ENCODE measurements around the gene CPA1. TPM values are rescaled to one million over a fixed set of nuclear protein-coding genes. Genes with fewer than 3 reads are reported as not detected.
A peak's percentile ranks its signal among the peaks of the same experiment; 100 is the strongest.

The CPA1 gene
- polyA plus RNA-seq, 1 donor (not counting 4 experiments of a cell fraction or from before 2014, with no cell fraction given): not detected

DNA sequence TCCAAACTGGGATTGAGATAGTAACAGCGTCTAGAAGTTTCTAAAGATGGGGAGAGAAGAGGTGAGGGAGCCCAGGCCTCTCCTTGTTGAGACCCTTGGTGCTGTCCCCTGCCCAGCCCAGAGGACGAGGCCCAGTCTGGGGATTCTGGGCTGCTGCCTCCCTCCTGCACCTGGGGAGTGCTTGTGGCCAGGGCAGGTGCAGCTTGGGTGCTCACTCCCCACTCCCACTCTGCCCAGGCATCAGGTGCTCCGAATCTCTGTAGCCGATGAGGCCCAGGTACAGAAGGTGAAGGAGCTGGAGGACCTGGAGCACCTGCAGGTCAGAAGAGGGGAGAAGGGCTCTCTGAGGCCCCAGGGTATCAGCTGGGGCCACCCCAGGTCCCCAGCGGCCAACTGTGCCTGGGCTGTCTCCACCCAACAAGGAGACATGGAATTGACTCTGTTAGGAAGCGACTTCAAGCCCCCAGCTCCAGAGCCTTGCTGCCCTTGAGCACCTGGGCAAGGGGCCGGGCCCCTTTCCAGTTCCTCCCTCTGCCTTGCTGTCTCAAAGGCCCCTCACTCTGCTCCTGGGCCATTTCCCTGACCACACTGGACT lies 664 bp downstream of the CPA1 start:
- Histone ChIP-seq H3K36me3 (ENCODE audit: control insufficient read depth in 2 of 2, extremely low read depth in 1 of 2, insufficient read depth in 2 of 2, low read length in 2 of 2) (no peaks in the 10 kb centered on the region), H3K27me3 (ENCODE audit: control insufficient read depth, extremely low read depth, insufficient read depth, low read length) (no peaks in the 10 kb centered on the region), H3K9ac (ENCODE audit: control insufficient read depth, extremely low read depth, insufficient read depth, low read length) (no peak overlapping the region), H3K79me2 (ENCODE audit: control insufficient read depth, insufficient read depth, low read length) (no peaks in the 10 kb centered on the region), H2AFZ (ENCODE audit: control insufficient read depth, low read length) (no peak overlapping the region), H3K4me3 (ENCODE audit: control insufficient read depth in 2 of 3, extremely low read depth in 1 of 3, insufficient read depth in 2 of 3, low read depth in 1 of 3, low read length in 3 of 3) (no peak overlapping the region), H3K27ac (ENCODE audit: control insufficient read depth, insufficient read depth, low read length) (no peak overlapping the region), H3K4me1 (ENCODE audit: control insufficient read depth, extremely low read depth, insufficient read depth, low read length) (no peaks in the 10 kb centered on the region), H4K20me1 (ENCODE audit: control insufficient read depth, extremely low read depth, insufficient read depth, low read length) (no peaks in the 10 kb centered on the region), H3K4me2 (ENCODE audit: control insufficient read depth, extremely low read depth, insufficient read depth, low read depth, low read length) (no peak overlapping the region), H3K9me1 (ENCODE audit: control insufficient read depth, extremely low read depth, insufficient read depth, low read length) (no peaks in the 10 kb centered on the region), H3K9me3 (ENCODE audit: control insufficient read depth, low read depth, low read length) (peaks cover 4% of the 10 kb centered on the region)
- dilution Hi-C loops (cut with MboI; ENCODE audit: extremely low pct_ligation_motif_present, low sequenced_read_pairs): no loop called here
- TF ChIP-seq, protein P1, sequence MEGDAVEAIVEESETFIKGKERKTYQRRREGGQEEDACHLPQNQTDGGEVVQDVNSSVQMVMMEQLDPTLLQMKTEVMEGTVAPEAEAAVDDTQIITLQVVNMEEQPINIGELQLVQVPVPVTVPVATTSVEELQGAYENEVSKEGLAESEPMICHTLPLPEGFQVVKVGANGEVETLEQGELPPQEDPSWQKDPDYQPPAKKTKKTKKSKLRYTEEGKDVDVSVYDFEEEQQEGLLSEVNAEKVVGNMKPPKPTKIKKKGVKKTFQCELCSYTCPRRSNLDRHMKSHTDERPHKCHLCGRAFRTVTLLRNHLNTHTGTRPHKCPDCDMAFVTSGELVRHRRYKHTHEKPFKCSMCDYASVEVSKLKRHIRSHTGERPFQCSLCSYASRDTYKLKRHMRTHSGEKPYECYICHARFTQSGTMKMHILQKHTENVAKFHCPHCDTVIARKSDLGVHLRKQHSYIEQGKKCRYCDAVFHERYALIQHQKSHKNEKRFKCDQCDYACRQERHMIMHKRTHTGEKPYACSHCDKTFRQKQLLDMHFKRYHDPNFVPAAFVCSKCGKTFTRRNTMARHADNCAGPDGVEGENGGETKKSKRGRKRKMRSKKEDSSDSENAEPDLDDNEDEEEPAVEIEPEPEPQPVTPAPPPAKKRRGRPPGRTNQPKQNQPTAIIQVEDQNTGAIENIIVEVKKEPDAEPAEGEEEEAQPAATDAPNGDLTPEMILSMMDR (optimal IDR thresholded peaks at IDR 0.05 in 1 of 3, IDR thresholded peaks at IDR 0.05 in 1 of 3, conservative IDR thresholded peaks at IDR 0.05 in 1 of 3; ENCODE audit: extremely low read depth in 1 of 3, insufficient read depth in 2 of 3, low read length in 3 of 3): no peak
- no peak for TF ChIP-seq EZH2 (IDR thresholded peaks at IDR 0.05; ENCODE audit: low read length)
- no peak for DNase-seq (ENCODE audit: low read depth, low spot score)
- FAIRE-seq: no peak

DNA sequence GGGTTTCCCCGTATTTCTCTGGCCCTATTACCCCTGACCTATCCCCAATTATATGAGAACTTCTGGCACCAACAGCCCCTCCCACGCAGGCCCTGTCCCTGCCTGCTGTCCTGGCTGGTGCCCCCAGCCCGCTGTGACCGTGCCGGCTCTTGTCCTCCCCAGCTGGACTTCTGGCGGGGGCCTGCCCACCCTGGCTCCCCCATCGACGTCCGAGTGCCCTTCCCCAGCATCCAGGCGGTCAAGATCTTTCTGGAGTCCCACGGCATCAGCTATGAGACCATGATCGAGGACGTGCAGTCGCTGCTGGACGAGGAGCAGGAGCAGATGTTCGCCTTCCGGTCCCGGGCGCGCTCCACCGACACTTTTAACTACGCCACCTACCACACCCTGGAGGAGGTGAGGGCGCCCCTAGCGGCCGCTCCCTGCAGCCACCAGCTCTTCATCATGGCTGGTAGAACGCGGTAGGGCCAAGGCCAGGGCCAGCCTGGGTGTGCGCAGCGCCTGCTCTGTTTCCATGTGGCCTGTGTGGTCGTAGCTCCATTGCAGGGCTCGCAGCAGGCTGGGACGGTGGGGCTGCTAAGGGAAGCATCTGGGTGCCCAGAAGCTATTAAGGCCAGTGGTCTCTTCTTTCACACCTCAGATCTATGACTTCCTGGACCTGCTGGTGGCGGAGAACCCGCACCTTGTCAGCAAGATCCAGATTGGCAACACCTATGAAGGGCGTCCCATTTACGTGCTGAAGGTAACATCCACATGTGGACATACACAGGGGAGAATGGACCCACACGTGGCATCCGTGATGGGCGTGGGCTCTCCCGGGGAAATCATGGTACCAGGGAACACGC lies 1.4 kb downstream of the CPA1 start:
- no peak for FAIRE-seq
- H3K79me2 ChIP-seq (ENCODE audit: control insufficient read depth, insufficient read depth, low read length): no peaks in the 10 kb centered on the region
- DNase-seq (ENCODE audit: low read depth, low spot score): no peak
- H3K4me2 ChIP-seq (ENCODE audit: control insufficient read depth, extremely low read depth, insufficient read depth, low read depth, low read length): no peak overlapping the region
- no peaks in the 10 kb centered on the region for H4K20me1 ChIP-seq (ENCODE audit: control insufficient read depth, extremely low read depth, insufficient read depth, low read length)
- H3K4me3 ChIP-seq (ENCODE audit: control insufficient read depth in 2 of 3, extremely low read depth in 1 of 3, insufficient read depth in 2 of 3, low read depth in 1 of 3, low read length in 3 of 3): no peak overlapping the region
- H3K27ac ChIP-seq (ENCODE audit: control insufficient read depth, insufficient read depth, low read length): no peak overlapping the region
- H3K4me1 ChIP-seq (ENCODE audit: control insufficient read depth, extremely low read depth, insufficient read depth, low read length): no peaks in the 10 kb centered on the region
- no peaks in the 10 kb centered on the region for H3K36me3 ChIP-seq (ENCODE audit: control insufficient read depth in 2 of 2, extremely low read depth in 1 of 2, insufficient read depth in 2 of 2, low read length in 2 of 2)
- H3K9ac ChIP-seq (ENCODE audit: control insufficient read depth, extremely low read depth, insufficient read depth, low read length): no peak overlapping the region
- no peak overlapping the region for H2AFZ ChIP-seq (ENCODE audit: control insufficient read depth, low read length)
- TF ChIP-seq, protein P1 (optimal IDR thresholded peaks at IDR 0.05 in 1 of 3, IDR thresholded peaks at IDR 0.05 in 1 of 3, conservative IDR thresholded peaks at IDR 0.05 in 1 of 3; ENCODE audit: extremely low read depth in 1 of 3, insufficient read depth in 2 of 3, low read length in 3 of 3): peak in 1 of 3 experiments; percentile 8
- TF ChIP-seq EZH2 (IDR thresholded peaks at IDR 0.05; ENCODE audit: low read length): no peak
- H3K9me1 ChIP-seq (ENCODE audit: control insufficient read depth, extremely low read depth, insufficient read depth, low read length): no peaks in the 10 kb centered on the region
- dilution Hi-C loops (cut with MboI; ENCODE audit: extremely low pct_ligation_motif_present, low sequenced_read_pairs): no loop called here
- no peaks in the 10 kb centered on the region for H3K27me3 ChIP-seq (ENCODE audit: control insufficient read depth, extremely low read depth, insufficient read depth, low read length)
- H3K9me3 ChIP-seq (ENCODE audit: control insufficient read depth, low read depth, low read length): no peaks in the 10 kb centered on the region
